Measurements from ENCODE around the gene RIN2. TPM values are rescaled to one million over a fixed set of nuclear protein-coding genes. Genes with fewer than 3 reads are reported as not detected.

RIN2 gene
- total RNA-seq, 1 donor from 2014 or later, result 22.1 TPM

- Mint-ChIP-seq H3K4me3 (no peak overlapping the region), H3K27ac (ENCODE audit: unreplicated experiment) (peak overlapping the region; percentile 50), H3K4me1 (peaks cover 7% of the 10 kb centered on the region)
Measured at GRCh38 chr20:19729672-19730071, 28.4 kb upstream of the RIN2 start.

GRCh38 chr20:19730706-19731105, 27.4 kb upstream of the RIN2 start:
- peaks cover 17% of the 10 kb centered on the region for H3K4me1 Mint-ChIP-seq
- no peak overlapping the region for H3K4me3 Mint-ChIP-seq
- no peaks in the 10 kb centered on the region for H3K9me3 Mint-ChIP-seq
- H3K36me3 Mint-ChIP-seq (ENCODE audit: low read depth), result no peaks in the 10 kb centered on the region
- no peaks in the 10 kb centered on the region for H3K27me3 Mint-ChIP-seq (ENCODE audit: low read depth)
- TF ChIP-seq CTCF (conservative IDR thresholded peaks at IDR 0.05), result no peak
- DNase-seq (ENCODE audit: low read depth, low spot score), result no peak
- no peak overlapping the region for H3K27ac Mint-ChIP-seq (ENCODE audit: unreplicated experiment)

More at GRCh38 chr20:19729672-19730071, 28.4 kb upstream of the RIN2 start:
- H3K36me3 Mint-ChIP-seq (ENCODE audit: low read depth), result no peaks in the 10 kb centered on the region
- TF ChIP-seq CTCF (conservative IDR thresholded peaks at IDR 0.05), result no peak
- no peaks in the 10 kb centered on the region for H3K9me3 Mint-ChIP-seq
- H3K27me3 Mint-ChIP-seq (ENCODE audit: low read depth), result no peaks in the 10 kb centered on the region
- DNase-seq (ENCODE audit: low read depth, low spot score), result no peak

- H3K36me3 Mint-ChIP-seq (ENCODE audit: low read depth), result no peaks in the 10 kb centered on the region
- DNase-seq (ENCODE audit: low read depth, low spot score), result no peak
- H3K4me3 Mint-ChIP-seq, result no peak overlapping the region
- H3K27ac Mint-ChIP-seq (ENCODE audit: unreplicated experiment), result peak overlapping the region; percentile 73
- no peaks in the 10 kb centered on the region for H3K27me3 Mint-ChIP-seq (ENCODE audit: low read depth)
- no peak for TF ChIP-seq CTCF (conservative IDR thresholded peaks at IDR 0.05)
- no peaks in the 10 kb centered on the region for H3K9me3 Mint-ChIP-seq
- H3K4me1 Mint-ChIP-seq, result peaks cover 25% of the 10 kb centered on the region
Measured at GRCh38 chr20:19734811-19735210, 23.2 kb upstream of the RIN2 start.

DNA sequence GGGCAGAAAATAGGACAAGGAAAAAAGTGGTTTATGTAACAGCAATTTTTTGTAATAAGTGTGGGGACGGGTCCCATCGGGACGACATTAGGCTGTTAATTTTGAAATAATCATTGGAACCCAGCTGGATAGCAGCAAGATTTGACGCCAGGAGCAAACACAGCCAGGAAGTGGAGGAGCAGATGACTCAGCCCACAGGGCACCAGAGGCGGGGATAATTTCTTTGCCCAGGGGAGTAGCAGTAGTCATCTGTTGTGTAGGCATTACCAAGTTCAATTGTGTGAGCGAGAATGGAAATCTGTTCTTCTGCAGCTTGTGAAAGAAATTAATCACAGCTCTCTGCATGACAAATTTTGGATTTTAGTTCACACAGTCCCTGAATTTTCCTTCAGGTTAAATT, 22.6 kb upstream of the RIN2 start:
- H3K36me3 Mint-ChIP-seq (ENCODE audit: low read depth), result no peaks in the 10 kb centered on the region
- no peaks in the 10 kb centered on the region for H3K27me3 Mint-ChIP-seq (ENCODE audit: low read depth)
- no peaks in the 10 kb centered on the region for H3K9me3 Mint-ChIP-seq
- no peak for DNase-seq (ENCODE audit: low read depth, low spot score)
- no peak for TF ChIP-seq CTCF (conservative IDR thresholded peaks at IDR 0.05)
- no peak overlapping the region for H3K4me3 Mint-ChIP-seq
- H3K4me1 Mint-ChIP-seq, result peaks cover 25% of the 10 kb centered on the region
- H3K27ac Mint-ChIP-seq (ENCODE audit: unreplicated experiment), result peak overlapping the region; percentile 73

GRCh38 chr20:19737025-19737424, 21.0 kb upstream of the RIN2 start:
- Mint-ChIP-seq H3K4me1 (peaks cover 25% of the 10 kb centered on the region), H3K36me3 (ENCODE audit: low read depth) (no peaks in the 10 kb centered on the region), H3K4me3 (no peak overlapping the region), H3K9me3 (no peaks in the 10 kb centered on the region), H3K27me3 (ENCODE audit: low read depth) (no peaks in the 10 kb centered on the region), H3K27ac (ENCODE audit: unreplicated experiment) (no peak overlapping the region)
- DNase-seq (ENCODE audit: low read depth, low spot score), result no peak
- TF ChIP-seq CTCF (conservative IDR thresholded peaks at IDR 0.05), result no peak

GRCh38 chr20:19738951-19739350, 19.1 kb upstream of the RIN2 start:
- TF ChIP-seq CTCF (conservative IDR thresholded peaks at IDR 0.05), result no peak
- no peaks in the 10 kb centered on the region for H3K27me3 Mint-ChIP-seq (ENCODE audit: low read depth)
- H3K4me3 Mint-ChIP-seq, result no peak overlapping the region
- H3K27ac Mint-ChIP-seq (ENCODE audit: unreplicated experiment), result no peak overlapping the region
- H3K36me3 Mint-ChIP-seq (ENCODE audit: low read depth), result no peaks in the 10 kb centered on the region
- H3K4me1 Mint-ChIP-seq, result peaks cover 25% of the 10 kb centered on the region
- DNase-seq (ENCODE audit: low read depth, low spot score), result no peak
- no peaks in the 10 kb centered on the region for H3K9me3 Mint-ChIP-seq
